IPS-18a (cell line): ENCODE measurements around the gene HDAC10.

Source experiments
- H3K27ac ChIP-seq: one replicate; pipeline ENCODE4 v1.5.1; 2013; ENCODE audit warnings: low read length
- H3K27me3 ChIP-seq: one replicate; pipeline ENCODE4 v1.6.1; 2013; ENCODE audit warnings: mild to moderate bottlenecking, low read length; ENCODE audit not compliant: control insufficient read depth, insufficient read depth
- H3K36me3 ChIP-seq: one replicate; pipeline ENCODE4 v1.6.1; 2013; ENCODE audit warnings: low read depth, low read length; ENCODE audit not compliant: control insufficient read depth
- H3K4me1 ChIP-seq: one replicate; pipeline ENCODE4 v1.6.1; 2013; ENCODE audit warnings: low read depth, low read length; ENCODE audit not compliant: control insufficient read depth
- H3K4me3 ChIP-seq: one replicate; pipeline ENCODE4 v1.5.1; 2013; ENCODE audit warnings: low read length
- H3K9ac ChIP-seq: one replicate; pipeline ENCODE4 v1.6.1; 2013; ENCODE audit warnings: mild to moderate bottlenecking, low read length, moderate library complexity
- H3K9me3 ChIP-seq: one replicate; pipeline ENCODE4 v1.6.1; 2013; ENCODE audit warnings: low read depth, low read length; ENCODE audit not compliant: control insufficient read depth

Gene HDAC10

DNA sequence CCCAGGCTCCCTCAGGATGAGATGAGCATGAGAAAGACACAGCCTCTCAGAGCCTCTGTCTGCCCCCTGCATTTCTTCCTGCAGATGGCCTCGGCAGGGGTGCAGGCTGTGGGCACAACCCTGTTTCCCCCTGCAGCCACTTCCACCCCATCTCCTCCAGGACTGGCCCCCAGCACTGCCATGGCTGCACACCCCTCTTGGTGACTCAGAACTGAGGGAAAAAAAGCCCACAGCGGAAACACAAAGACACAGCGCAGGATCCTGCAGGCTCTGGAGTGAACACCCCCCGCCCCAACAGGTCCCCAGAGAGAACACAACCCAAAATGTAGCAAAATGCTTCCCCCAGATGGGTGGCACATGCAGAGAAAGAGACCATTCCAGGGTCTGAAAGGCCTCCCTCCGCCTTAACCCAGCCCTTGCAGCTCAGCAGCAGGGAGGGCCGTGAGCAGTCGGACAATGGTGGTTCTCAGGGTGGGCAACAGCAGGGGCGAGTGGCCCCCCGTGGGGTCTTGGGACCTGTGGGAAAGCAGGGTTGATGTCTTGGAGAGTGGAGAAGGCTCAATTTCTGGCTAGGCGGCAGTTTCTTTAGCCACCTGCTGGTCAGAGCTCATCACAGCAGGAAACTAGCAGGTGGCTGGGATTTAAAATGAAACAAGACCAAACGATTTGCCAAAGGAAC, 14.2 kb downstream of the HDAC10 start:
- no peaks in the 10 kb centered on the region for H3K4me1 ChIP-seq
- no peak overlapping the region for H3K9ac ChIP-seq
- no peak overlapping the region for H3K27ac ChIP-seq
- no peaks in the 10 kb centered on the region for H3K36me3 ChIP-seq
- no peaks in the 10 kb centered on the region for H3K9me3 ChIP-seq
- H3K4me3 ChIP-seq, result no peak overlapping the region
- H3K27me3 ChIP-seq, result no peaks in the 10 kb centered on the region

DNA sequence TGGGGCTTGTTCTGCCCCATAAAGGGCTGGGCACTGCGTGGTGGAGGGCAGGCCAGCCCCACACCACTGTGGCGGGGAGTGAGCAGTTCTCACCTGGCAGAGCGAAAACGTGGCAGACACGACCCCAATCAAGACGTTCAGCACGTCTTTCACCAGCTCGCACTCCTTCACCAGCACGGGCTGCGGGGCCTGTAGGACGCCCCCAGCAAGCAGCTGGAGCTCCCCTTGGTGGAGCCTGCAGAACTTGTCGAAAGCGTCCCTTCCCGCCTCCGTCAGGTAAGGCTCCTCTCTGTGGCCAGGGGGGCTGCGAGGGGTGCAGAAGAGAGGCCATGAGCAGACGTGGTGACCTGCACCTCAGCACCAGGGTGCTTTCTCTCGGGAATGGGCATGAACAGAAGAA, 17.8 kb downstream of the HDAC10 start:
- H3K4me1 ChIP-seq, result no peaks in the 10 kb centered on the region
- H3K9me3 ChIP-seq, result no peaks in the 10 kb centered on the region
- no peaks in the 10 kb centered on the region for H3K27me3 ChIP-seq
- no peak overlapping the region for H3K4me3 ChIP-seq
- no peak overlapping the region for H3K27ac ChIP-seq
- no peak overlapping the region for H3K9ac ChIP-seq
- H3K36me3 ChIP-seq, result no peaks in the 10 kb centered on the region

GRCh38 chr22:50232481-50233151, 18.4 kb downstream of the HDAC10 start:
- H3K4me1 ChIP-seq, result no peaks in the 10 kb centered on the region
- no peak overlapping the region for H3K9ac ChIP-seq
- H3K4me3 ChIP-seq, result no peak overlapping the region
- no peak overlapping the region for H3K27ac ChIP-seq
- no peaks in the 10 kb centered on the region for H3K27me3 ChIP-seq
- H3K36me3 ChIP-seq, result no peaks in the 10 kb centered on the region
- no peaks in the 10 kb centered on the region for H3K9me3 ChIP-seq

DNA sequence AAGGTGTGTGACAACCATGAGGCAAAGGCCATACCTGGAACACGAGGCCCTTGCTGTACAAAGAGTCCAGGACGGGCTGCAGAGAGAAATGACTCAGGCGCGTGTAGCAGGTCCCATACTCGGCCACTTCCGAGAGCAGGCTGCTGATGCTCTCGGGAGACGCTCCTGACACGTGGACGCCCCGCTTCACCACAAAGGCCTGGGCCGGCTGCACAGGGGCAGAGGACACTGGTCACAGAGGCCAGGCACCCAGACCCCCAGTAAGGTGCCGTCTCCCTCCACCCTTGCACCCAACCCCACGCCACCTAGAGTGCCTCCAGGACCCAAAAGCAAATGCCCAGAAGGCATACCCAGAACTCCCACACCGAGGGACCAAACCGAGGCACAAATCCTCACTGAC, 21.7 kb downstream of the HDAC10 start:
- H3K9me3 ChIP-seq, result no peaks in the 10 kb centered on the region

DNA sequence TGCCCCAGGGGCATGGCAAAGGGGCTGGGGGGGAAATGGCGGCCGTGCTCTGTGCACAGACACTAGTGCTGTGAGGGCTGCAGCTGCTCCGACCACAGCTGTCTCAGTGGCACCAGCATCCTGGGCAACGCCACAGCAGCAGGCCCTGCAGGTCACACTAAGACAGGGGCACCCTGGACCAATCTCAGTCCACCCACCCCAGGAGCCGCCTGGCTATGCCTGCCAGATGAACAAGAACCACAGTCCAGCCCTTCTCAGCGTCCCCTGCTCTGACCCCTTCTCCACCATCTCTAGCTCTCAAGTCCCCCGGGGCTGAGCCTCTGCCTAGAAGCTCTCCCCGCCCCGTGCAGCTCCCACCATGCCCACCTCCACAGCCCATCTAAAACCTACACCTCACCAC, 22.7 kb downstream of the HDAC10 start:
- Histone ChIP-seq H3K36me3 (peaks cover 9% of the 10 kb centered on the region), H3K4me3 (no peak overlapping the region), H3K9ac (no peak overlapping the region), H3K27ac (no peak overlapping the region), H3K4me1 (no peaks in the 10 kb centered on the region), H3K9me3 (no peaks in the 10 kb centered on the region), H3K27me3 (no peaks in the 10 kb centered on the region)

More for the DNA sequence above, 21.7 kb downstream of the HDAC10 start:
- Histone ChIP-seq H3K4me1 (no peaks in the 10 kb centered on the region), H3K9ac (no peak overlapping the region), H3K27me3 (no peaks in the 10 kb centered on the region), H3K36me3 (peaks cover 4% of the 10 kb centered on the region), H3K4me3 (no peak overlapping the region), H3K27ac (no peak overlapping the region)

- H3K9ac ChIP-seq, result no peak overlapping the region
- H3K27ac ChIP-seq, result no peak overlapping the region
- no peaks in the 10 kb centered on the region for H3K27me3 ChIP-seq
- H3K9me3 ChIP-seq, result no peaks in the 10 kb centered on the region
- H3K36me3 ChIP-seq, result peaks cover 14% of the 10 kb centered on the region
- no peak overlapping the region for H3K4me3 ChIP-seq
- no peaks in the 10 kb centered on the region for H3K4me1 ChIP-seq
Measured at GRCh38 chr22:50227579-50228215, 23.4 kb downstream of the HDAC10 start.

- peaks cover 18% of the 10 kb centered on the region for H3K36me3 ChIP-seq
- H3K27me3 ChIP-seq, result no peaks in the 10 kb centered on the region
- no peaks in the 10 kb centered on the region for H3K9me3 ChIP-seq
- no peaks in the 10 kb centered on the region for H3K4me1 ChIP-seq
- no peak overlapping the region for H3K4me3 ChIP-seq
- H3K9ac ChIP-seq, result no peak overlapping the region
- no peak overlapping the region for H3K27ac ChIP-seq
Measured at GRCh38 chr22:50226875-50227165, 24.2 kb downstream of the HDAC10 start.

- H3K9ac ChIP-seq, result no peak overlapping the region
- H3K27me3 ChIP-seq, result no peaks in the 10 kb centered on the region
- no peaks in the 10 kb centered on the region for H3K9me3 ChIP-seq
- H3K4me3 ChIP-seq, result no peak overlapping the region
- H3K36me3 ChIP-seq, result peaks cover 18% of the 10 kb centered on the region
- no peaks in the 10 kb centered on the region for H3K4me1 ChIP-seq
- H3K27ac ChIP-seq, result no peak overlapping the region
Measured at GRCh38 chr22:50226063-50226874, 24.8 kb downstream of the HDAC10 start.

DNA sequence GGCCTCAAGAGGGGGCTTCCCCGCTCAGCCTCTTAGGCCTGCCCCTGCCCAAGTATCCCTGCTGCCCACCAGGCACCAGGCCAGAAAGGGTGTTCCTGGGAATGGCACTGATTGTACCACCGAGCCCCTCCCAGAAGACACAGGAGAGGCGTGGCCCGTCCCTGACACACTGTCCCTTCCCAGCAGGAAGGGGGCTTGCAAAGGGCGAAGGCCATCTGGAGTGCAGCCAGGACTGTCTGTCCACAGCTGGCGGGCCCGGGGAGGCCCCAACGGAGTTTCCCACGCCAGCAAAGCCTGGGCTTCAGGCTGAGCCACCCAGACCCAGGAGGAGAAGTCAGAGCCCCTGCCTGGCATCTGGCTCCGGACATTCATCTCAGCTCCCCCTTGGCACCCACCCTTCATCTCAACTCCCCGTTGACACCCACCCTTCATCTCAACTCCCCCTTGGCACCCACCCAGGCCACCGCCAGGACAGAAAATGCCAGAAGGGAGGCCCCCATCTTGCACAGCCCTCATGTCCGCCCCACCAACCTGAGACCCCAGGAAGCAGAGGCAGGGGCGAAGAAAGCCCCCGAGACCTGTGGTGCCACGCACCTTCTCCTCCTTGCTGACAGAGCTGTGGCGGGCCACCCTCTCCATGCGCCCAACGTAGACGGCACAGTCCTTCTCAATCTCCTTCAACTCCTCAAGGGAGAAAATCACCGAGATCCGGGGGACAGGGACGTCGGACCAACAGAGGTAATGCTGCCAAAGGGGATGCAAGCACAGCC, 25.7 kb downstream of the HDAC10 start:
- H3K36me3 ChIP-seq, result peaks cover 24% of the 10 kb centered on the region

DNA sequence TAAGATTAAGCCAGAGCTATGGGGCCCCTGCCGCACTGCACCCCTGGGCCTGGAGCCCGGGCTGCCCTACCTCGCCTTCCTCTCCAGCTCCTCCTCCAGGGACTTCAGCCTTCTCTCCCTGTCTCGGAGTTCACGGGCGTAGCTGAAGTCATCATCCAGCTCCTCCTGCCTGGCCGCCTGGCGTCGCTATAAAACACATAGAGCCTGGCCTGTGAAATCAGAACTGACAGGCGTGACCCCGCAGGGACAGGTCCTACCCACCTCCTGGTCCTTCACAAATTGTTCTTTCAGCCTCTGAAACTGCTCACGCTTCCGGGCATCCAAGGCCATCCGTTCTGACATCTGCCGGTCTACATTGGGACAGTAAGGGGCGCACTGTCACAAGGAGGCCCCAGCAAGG, 27.0 kb downstream of the HDAC10 start:
- H3K4me1 ChIP-seq, result no peaks in the 10 kb centered on the region
- H3K9ac ChIP-seq, result no peak overlapping the region
- no peak overlapping the region for H3K4me3 ChIP-seq
- no peaks in the 10 kb centered on the region for H3K27me3 ChIP-seq
- no peaks in the 10 kb centered on the region for H3K9me3 ChIP-seq
- peaks cover 24% of the 10 kb centered on the region for H3K36me3 ChIP-seq
- no peak overlapping the region for H3K27ac ChIP-seq

More for the DNA sequence above, 25.7 kb downstream of the HDAC10 start:
- H3K27ac ChIP-seq, result no peak overlapping the region
- H3K9me3 ChIP-seq, result no peaks in the 10 kb centered on the region
- no peaks in the 10 kb centered on the region for H3K4me1 ChIP-seq
- no peaks in the 10 kb centered on the region for H3K27me3 ChIP-seq
- no peak overlapping the region for H3K9ac ChIP-seq
- H3K4me3 ChIP-seq, result no peak overlapping the region

DNA sequence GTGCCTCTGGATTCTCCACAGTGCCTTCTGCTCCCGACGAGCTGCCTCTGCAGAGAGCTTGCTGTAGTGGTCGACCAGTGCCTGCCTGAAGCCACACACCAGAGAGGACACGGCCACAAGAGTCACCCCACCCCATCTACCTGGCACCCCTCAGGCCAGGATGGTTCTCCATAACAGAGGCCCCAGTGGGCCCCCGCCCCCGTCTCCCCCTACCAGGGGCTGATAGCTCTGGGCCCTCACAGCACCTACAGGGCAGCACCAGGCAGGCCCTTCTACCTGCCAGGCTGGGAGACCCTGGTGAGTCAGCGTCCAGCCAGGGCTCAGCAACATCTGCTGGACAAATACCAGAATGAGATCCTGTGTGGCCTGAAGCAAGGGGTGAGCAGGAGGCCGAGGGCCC, 28.6 kb downstream of the HDAC10 start:
- Histone ChIP-seq H3K36me3 (peaks cover 35% of the 10 kb centered on the region), H3K9ac (no peak overlapping the region), H3K4me3 (no peak overlapping the region), H3K27me3 (no peaks in the 10 kb centered on the region), H3K27ac (no peak overlapping the region), H3K9me3 (no peaks in the 10 kb centered on the region), H3K4me1 (no peaks in the 10 kb centered on the region)
